Activated CD4-positive, alpha-beta T cell treated with anti-CD3 and anti-CD28 coated beads, Interleukin-2, amount 50 U/mL, for 4 hours (primary cell): ENCODE data around the gene SNAP25.

Experiments
- DNase-seq, 2 experiments: peaks; one replicate each; pipeline ENCODE4 v3.0.0-alpha.2; 2020

Gene SNAP25

GRCh38 chr20:10307359-10307735 is 88.7 kb downstream of the SNAP25 start:
- no peak for DNase-seq

- no peak for DNase-seq
Measured at GRCh38 chr20:10308652-10309051, 90.0 kb downstream of the SNAP25 start.

GRCh38 chr20:10309326-10309725 is 90.7 kb downstream of the SNAP25 start:
- DNase-seq, result no peak

GRCh38 chr20:10312111-10312510 is 93.5 kb downstream of the SNAP25 start:
- DNase-seq, result no peak

- no peak for DNase-seq
Measured at GRCh38 chr20:10313215-10313614, 94.6 kb downstream of the SNAP25 start.

- DNase-seq, result no peak
Measured at GRCh38 chr20:10313701-10314100, 95.1 kb downstream of the SNAP25 start.

- no peak for DNase-seq
Measured at GRCh38 chr20:10314198-10314597, 95.6 kb downstream of the SNAP25 start.

GRCh38 chr20:10315138-10315537 is 96.5 kb downstream of the SNAP25 start:
- no peak for DNase-seq

GRCh38 chr20:10316582-10316981 is 98.0 kb downstream of the SNAP25 start:
- no peak for DNase-seq

- no peak for DNase-seq
Measured at GRCh38 chr20:10318291-10319024, 99.8 kb downstream of the SNAP25 start.

GRCh38 chr20:10319855-10320254 is 101.2 kb downstream of the SNAP25 start:
- DNase-seq, result no peak

GRCh38 chr20:10321138-10321717 is 102.6 kb downstream of the SNAP25 start:
- DNase-seq, result no peak

GRCh38 chr20:10322073-10323012 is 103.7 kb downstream of the SNAP25 start:
- no peak for DNase-seq

- no peak for DNase-seq
Measured at GRCh38 chr20:10323729-10324128, 105.1 kb downstream of the SNAP25 start.

GRCh38 chr20:10324198-10324847 is 105.7 kb downstream of the SNAP25 start:
- no peak for DNase-seq

GRCh38 chr20:10328897-10329255 is 110.2 kb downstream of the SNAP25 start:
- no peak for DNase-seq

- no peak for DNase-seq
Measured at GRCh38 chr20:10329387-10330005, 110.9 kb downstream of the SNAP25 start.

GRCh38 chr20:10330071-10330470 is 111.4 kb downstream of the SNAP25 start:
- DNase-seq, result no peak

GRCh38 chr20:10332656-10333415 is 114.2 kb downstream of the SNAP25 start:
- no peak for DNase-seq

- DNase-seq, result no peak
Measured at GRCh38 chr20:10336959-10337729, 118.5 kb downstream of the SNAP25 start.
